GM11168 (cell line): ENCODE results near the gene ACSS3.
"Not testable (repeated sequence)": the region's sequence is repeated elsewhere in the genome, so short reads cannot be mapped to it uniquely, and the experiment has no call there.

Experiments
- in situ Hi-C: fragments of 300-500 bp; cut with MboI; formaldehyde crosslinking; loops from one replicate; pipeline ENCODE4 v1.12.0; 2022; ENCODE audit warnings: low sequenced_read_pairs; ENCODE audit not compliant: unreplicated experiment

Gene ACSS3

DNA sequence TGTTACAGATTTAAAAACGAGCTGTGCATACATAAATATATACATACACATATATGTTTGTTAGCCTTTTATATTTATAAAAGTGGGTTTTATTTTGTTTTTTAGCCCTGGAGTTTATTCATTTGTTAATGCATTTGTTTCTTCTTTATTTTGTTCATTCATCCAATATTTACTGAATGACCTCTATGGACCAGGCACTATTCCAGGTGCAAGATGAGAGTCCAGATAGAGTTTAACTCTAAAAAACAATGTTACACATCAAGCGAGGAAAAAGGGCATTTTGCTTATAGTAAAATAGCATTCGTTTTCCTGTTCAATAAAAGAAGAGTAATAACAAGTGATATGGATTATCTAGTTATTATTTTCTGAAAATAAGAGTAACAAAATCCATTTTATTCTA, 14.2 kb downstream of the ACSS3 start:
- in situ Hi-C loops = no loop called here

- in situ Hi-C loops = no loop called here
These were observed 17.0 kb downstream of the ACSS3 start for GRCh38 chr12:81094718-81095360.

GRCh38 chr12:81095501-81096232, 17.8 kb downstream of the ACSS3 start:
- in situ Hi-C loops = no loop called here

GRCh38 chr12:81105687-81106086, 27.8 kb downstream of the ACSS3 start:
- in situ Hi-C loops = no loop called here

GRCh38 chr12:81114226-81114625, 36.3 kb downstream of the ACSS3 start:
- in situ Hi-C loops = no loop called here

DNA sequence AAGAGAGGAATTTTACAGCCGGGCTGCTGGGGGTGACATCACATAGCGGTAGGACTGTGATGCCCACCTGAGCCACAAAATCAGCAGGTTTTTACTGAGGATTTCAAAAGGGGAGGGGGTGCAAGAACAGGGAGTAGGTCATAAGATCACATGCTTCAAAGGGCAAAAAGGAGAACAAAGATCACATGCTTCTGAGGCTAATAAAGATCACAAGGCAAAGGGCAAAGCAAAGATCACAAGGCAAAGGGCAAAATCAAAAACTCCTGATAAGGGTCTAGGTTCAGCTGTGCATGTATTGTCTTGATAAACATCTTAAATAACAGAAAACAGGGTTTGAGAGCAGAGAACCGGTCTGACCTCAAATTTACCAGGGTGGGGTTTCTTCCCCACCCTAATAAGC, 41.2 kb downstream of the ACSS3 start:
- in situ Hi-C loops = not testable (repeated sequence)

DNA sequence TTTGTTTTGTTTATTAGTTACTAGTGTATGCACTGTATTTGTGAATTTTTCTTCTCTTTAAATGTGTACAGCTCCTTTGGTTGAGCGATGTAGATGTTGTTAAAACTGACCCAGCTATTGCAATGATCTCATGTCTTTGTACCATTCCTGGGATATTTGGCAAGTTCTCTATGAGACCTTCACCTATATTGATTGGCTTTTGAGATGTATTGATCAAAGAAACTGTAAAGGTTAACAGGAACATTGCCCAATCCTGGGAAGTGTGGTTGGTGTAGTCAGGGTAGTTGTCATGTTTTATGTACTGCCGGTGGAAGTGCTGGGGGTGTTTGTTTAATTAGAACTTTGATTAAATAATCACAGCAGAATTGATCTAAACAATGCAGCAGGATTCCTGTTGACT, 43.1 kb downstream of the ACSS3 start:
- in situ Hi-C loops = no loop called here

DNA sequence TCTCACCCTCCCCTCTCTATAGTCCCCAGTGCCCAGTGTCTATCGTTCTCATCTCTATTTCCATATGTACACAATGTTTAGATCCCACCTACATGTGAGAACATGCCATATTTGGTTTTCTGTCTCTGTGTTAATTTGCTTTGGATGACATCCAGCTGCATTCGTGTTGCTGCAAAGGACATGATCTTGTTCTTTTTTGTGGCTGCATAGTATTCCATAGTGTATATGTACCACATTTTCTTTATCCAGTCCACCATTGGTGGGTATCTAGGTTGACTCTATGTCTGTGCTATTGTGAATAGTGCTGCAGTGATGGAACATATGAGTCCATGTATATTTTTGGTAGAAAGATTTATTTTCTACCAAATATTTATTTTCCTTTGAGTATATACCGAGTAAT, 45.7 kb downstream of the ACSS3 start:
- in situ Hi-C loops = no loop called here

GRCh38 chr12:81125691-81126090, 47.8 kb downstream of the ACSS3 start:
- in situ Hi-C loops = no loop called here

- in situ Hi-C loops = no loop called here
These were observed 51.2 kb downstream of the ACSS3 start for GRCh38 chr12:81128930-81129554.

DNA sequence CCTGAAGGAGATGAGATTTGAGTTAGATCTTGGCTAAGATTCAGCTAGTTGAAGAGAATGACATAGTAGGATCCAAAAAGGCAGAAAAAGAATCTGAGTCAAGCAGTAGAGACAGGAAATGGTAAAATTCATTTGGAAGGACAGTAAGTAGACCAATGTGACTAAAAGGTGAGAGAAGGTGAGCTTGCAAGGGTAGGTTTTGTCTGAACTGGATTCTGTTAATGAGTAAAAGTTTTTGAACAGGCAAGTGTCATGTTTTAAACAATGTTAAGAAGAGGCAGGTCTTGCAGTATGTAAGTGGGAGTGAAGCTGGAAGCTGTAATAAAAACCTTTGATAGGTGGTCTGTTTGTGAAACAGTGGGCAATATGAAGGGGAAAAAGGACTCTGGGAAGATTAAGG, 58.6 kb downstream of the ACSS3 start:
- in situ Hi-C loops = no loop called here

- in situ Hi-C loops = no loop called here
These were observed 59.9 kb downstream of the ACSS3 start for GRCh38 chr12:81137801-81138200.

DNA sequence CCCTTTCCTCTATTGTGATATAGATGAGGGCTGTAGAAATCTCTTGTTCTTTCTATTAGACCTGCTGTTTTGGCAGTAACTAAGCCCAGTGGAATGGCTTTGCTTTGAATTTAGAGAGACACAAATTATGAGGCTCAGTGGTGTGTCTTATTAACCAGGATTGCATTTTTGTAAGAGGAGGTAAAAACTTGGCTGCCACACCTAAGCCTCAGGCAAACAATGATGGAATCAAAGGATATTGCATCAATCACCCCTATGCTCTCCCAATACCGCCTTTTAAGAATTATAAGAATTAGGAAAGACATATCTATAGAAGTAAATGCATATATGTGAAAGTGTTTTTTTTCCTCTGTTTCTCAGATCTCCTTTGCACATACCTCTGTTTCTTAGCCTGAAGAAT, 63.3 kb downstream of the ACSS3 start:
- in situ Hi-C loops = no loop called here

GRCh38 chr12:81143057-81143456, 65.2 kb downstream of the ACSS3 start:
- in situ Hi-C loops = no loop called here

GRCh38 chr12:81146228-81147225, 68.6 kb downstream of the ACSS3 start:
- in situ Hi-C loops = no loop called here

DNA sequence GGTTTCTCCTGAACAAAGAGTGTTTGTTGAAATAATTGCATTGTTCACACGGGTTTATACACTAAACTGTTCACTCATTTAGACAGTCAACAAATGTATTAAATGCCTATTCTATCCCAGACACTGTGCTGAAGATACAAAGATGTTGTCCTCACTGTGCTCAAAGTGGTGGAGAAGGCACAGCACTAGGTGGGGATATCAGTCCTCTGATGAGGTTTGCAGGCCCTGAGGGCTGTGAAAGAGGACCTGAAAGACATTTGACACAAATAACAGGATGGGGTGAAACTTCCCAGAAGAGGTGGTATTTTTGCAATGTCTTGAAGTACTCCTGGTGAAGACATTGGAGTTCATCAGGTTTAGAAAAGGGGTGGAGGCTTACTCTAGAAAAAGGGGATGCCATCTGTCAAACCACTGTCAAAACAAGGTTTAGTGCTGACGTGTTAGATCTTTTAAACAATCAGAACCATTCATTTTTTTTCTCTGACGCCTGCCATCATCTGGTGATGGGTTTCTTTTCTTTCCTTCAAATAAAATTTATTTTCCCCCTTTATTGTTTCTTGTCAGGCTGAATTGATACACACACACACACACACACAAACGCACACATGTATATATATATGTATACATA, 69.5 kb downstream of the ACSS3 start:
- in situ Hi-C loops = no loop called here

DNA sequence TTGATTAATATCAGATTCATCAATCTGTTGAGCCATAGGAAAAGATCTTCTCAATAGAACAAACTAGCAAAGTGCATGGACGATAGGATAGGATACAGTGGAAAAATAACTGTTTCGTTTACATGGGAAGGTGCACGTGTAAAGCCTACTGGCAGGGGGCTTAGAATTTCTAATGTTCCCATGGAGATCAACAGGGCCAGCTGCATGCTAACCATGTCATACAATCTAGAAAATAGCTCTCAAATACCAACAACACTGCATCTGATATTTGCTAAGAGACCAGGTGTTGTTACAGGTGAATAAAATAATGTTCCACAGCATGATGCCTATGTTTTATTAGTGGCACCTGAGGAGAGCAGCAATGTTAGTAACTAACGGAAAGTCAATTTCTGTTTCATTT, 72.5 kb downstream of the ACSS3 start:
- in situ Hi-C loops = no loop called here

DNA sequence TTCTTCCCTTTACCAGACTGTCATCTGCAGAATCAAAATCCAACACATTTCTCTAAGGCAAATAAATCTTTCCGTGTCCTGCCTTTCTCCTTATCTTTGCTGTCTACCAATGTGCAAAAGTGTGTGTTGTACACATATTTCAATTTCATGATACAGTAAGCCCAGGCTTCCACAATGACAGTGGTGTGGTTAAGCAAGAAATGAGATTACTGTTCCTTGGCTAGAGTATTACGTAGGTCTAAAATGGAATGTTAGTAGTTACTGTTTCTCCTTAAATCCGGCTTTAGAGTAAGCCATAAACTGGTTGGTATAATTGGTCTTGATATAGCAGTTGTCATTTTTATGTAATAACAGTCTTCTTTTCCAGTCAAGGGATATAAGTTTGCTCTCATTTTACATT, 82.0 kb downstream of the ACSS3 start:
- in situ Hi-C loops = no loop called here

DNA sequence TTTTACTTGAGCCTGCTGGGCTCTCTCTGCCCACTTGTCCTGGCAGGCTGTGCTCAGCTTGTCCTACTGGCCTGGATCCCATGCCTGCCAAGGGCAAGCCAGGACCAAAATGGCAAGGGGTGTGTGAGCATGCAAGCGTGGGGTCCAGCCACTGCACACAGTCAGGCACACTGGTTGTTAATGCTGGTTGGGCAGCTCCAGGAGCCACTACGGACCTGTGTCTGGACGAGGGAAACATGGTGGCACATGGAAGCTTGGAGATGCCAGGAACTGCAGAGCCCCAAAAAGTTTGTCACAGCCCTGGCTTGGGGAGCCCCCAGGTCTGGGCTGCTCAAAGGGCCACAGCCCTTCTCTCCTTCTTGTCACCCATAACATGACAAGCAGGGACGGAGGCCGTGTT, 83.8 kb downstream of the ACSS3 start:
- in situ Hi-C loops = no loop called here
